SU-DHL-6 (cell line): Measurements from ENCODE around the gene URM1.

Experiments used
- H2AFZ ChIP-seq: fragments of 200-600 bp; sonication (generic); 2 replicates; pipeline ENCODE4 v1.6.1; 2014; ENCODE audit warnings: low read depth, mild to moderate bottlenecking, moderate library complexity, mixed read lengths, antibody characterized with exemption, low read length; ENCODE audit not compliant: severe bottlenecking
- H3F3A ChIP-seq: fragments of 200-600 bp; shearing (Covaris generic); 2 replicates; pipeline ENCODE4 v1.6.0; 2016; ENCODE audit warnings: antibody characterized with exemption, mild to moderate bottlenecking; ENCODE audit not compliant: insufficient read depth
- H3K27ac ChIP-seq: fragments of 200-600 bp; sonication (generic); 2 replicates; pipeline ENCODE4 v1.5.1; 2016; ENCODE audit warnings: low read depth, mild to moderate bottlenecking, low read length, moderate library complexity, mixed read lengths
- H3K27me3 ChIP-seq: fragments of 200-600 bp; sonication (generic), shearing (Covaris generic); 2 replicates; pipeline ENCODE4 v1.6.0; 2014; ENCODE audit warnings: mild to moderate bottlenecking, low read length
- H3K36me3 ChIP-seq: fragments of 200-600 bp; sonication (generic); 2 replicates; pipeline ENCODE4 v1.6.1; 2014; ENCODE audit warnings: mild to moderate bottlenecking, low read length, mixed read lengths
- H3K4me2 ChIP-seq: fragments of 300-600, 200-600 bp; shearing (Covaris generic), sonication (generic); 2 replicates; pipeline ENCODE4 v1.6.0; 2014; ENCODE audit warnings: low read length, low read depth, mild to moderate bottlenecking; ENCODE audit not compliant: poor library complexity, severe bottlenecking
- H3K4me3 ChIP-seq: fragments of 200-600 bp; sonication (generic); 2 replicates; pipeline ENCODE4 v1.5.1; 2014; ENCODE audit warnings: antibody characterized with exemption, low read length, mild to moderate bottlenecking, mixed read lengths; ENCODE audit not compliant: insufficient read depth, poor library complexity, severe bottlenecking
- H3K79me2 ChIP-seq: fragments of 200-600 bp; sonication (generic); 2 replicates; pipeline ENCODE4 v1.6.1; 2014; ENCODE audit warnings: mild to moderate bottlenecking, low read length, moderate library complexity; ENCODE audit not compliant: insufficient read depth
- H3K9ac ChIP-seq: fragments of 200-600 bp; sonication (generic); 2 replicates; pipeline ENCODE4 v1.7.0; 2014; ENCODE audit warnings: mild to moderate bottlenecking, low read length
- H3K9me2 ChIP-seq: fragments of 200-600 bp; sonication (generic); replicated peaks from 2 replicates; pipeline ENCODE4 v1.6.1; 2014; ENCODE audit warnings: low read length; ENCODE audit not compliant: insufficient read depth
- H3K9me3 ChIP-seq: fragments of 200-600 bp; sonication (generic); 2 replicates; pipeline ENCODE4 v1.6.1; 2014; ENCODE audit warnings: low read length, mixed read lengths; ENCODE audit not compliant: insufficient read depth
- H4K20me1 ChIP-seq: fragments of 200-600 bp; sonication (generic); 2 replicates; pipeline ENCODE4 v1.6.1; 2014; ENCODE audit warnings: low read depth, mild to moderate bottlenecking, antibody characterized with exemption, low read length, moderate library complexity, mixed read lengths
- CTCF ChIP-seq: fragments of 200-600 bp; sonication (generic); IDR thresholded peaks from one replicate; pipeline ENCODE4 v1.5.1; 2017; ENCODE audit warnings: antibody characterized with exemption, mild to moderate bottlenecking, low read length, moderate library complexity; ENCODE audit not compliant: insufficient read depth, poor library complexity, severe bottlenecking
- EZH2phosphoT487 ChIP-seq: fragments of 200-600 bp; sonication (generic), shearing (Covaris generic); conservative IDR thresholded peaks from 2 replicates; pipeline ENCODE4 v1.6.1; 2018; ENCODE audit warnings: mild to moderate bottlenecking, antibody characterized with exemption, low read length, moderate library complexity, mixed read lengths

The URM1 gene

GRCh38 chr9:128438343-128439109, 67.4 kb downstream of the URM1 start:
- Histone ChIP-seq H4K20me1 (no peaks in the 10 kb centered on the region), H3K9me2 (no peaks in the 10 kb centered on the region), H2AFZ (peak overlapping the region; percentile 10), H3K27ac (no peak overlapping the region), H3K4me3 (no peak overlapping the region), H3K79me2 (no peaks in the 10 kb centered on the region), H3K9me3 (no peaks in the 10 kb centered on the region), H3K36me3 (no peaks in the 10 kb centered on the region), H3K9ac (no peak overlapping the region), H3K27me3 (no peaks in the 10 kb centered on the region), H3F3A (no peaks in the 10 kb centered on the region), H3K4me2 (no peak overlapping the region)
- TF ChIP-seq CTCF (peak; percentile 97), EZH2phosphoT487 (no peak)

GRCh38 chr9:128439273-128439672, 68.1 kb downstream of the URM1 start:
- Histone ChIP-seq H3K79me2 (no peaks in the 10 kb centered on the region), H3K36me3 (no peaks in the 10 kb centered on the region), H4K20me1 (no peaks in the 10 kb centered on the region), H3K9ac (no peak overlapping the region), H2AFZ (no peak overlapping the region), H3K4me3 (no peak overlapping the region), H3K27me3 (no peaks in the 10 kb centered on the region), H3K9me3 (no peaks in the 10 kb centered on the region), H3K4me2 (no peak overlapping the region), H3F3A (no peaks in the 10 kb centered on the region), H3K9me2 (no peaks in the 10 kb centered on the region), H3K27ac (no peak overlapping the region)
- TF ChIP-seq CTCF (no peak), EZH2phosphoT487 (no peak)
